IMR-90 (cell line): ENCODE data around the gene CADM2. TPM values are rescaled to one million over a fixed set of nuclear protein-coding genes. Genes with fewer than 3 reads are reported as not detected.

ENCODE experiments used
- ATAC-seq: fragments of 200-7000 bp; cut with Tn5 transposase; 2 replicates; pipeline ENCODE4 v1.9.1; 2020; ENCODE audit warnings: low read depth, mild to moderate bottlenecking, moderate library complexity
- BruUV-seq: library from RNA; stranded (reverse); fragments of 400-500 nt; replicated peaks from 2 replicates; lab custom pipeline; 2021; lab: Mats Ljungman, UMichigan
- CTCF ChIA-PET: fragments of 300-600 bp; formaldehyde crosslinking; extraction: SDS; loops from one replicate; lab custom pipeline; 2021; ENCODE audit warnings: antibody characterized with exemption; lab: Yijun Ruan, JAX
- POLR2A ChIA-PET: fragments of 300-600 bp; sonication (Branson Sonifier 250); formaldehyde crosslinking; loops from one replicate; lab custom pipeline; 2022; ENCODE audit warnings: antibody characterized with exemption; ENCODE audit not compliant: unreplicated experiment; lab: Charles Lee
- DNase-seq: peaks from one replicate; pipeline ENCODE4 v3.0.0; 2013
- H2AFZ ChIP-seq: replicated peaks from 2 replicates; pipeline ENCODE3; 2013; ENCODE audit warnings: low read length, mild to moderate bottlenecking; ENCODE audit not compliant: poor library complexity
- H2AK5ac ChIP-seq: 2 replicates; pipeline ENCODE4 v1.6.1; 2013; ENCODE audit warnings: low read depth, low read length, inconsistent platforms
- H2AK9ac ChIP-seq: replicated peaks from 2 replicates; pipeline ENCODE3; 2013; ENCODE audit warnings: mild to moderate bottlenecking, low read depth, low read length, moderate library complexity; ENCODE audit not compliant: poor library complexity
- H2BK120ac ChIP-seq: 2 replicates; pipeline ENCODE4 v1.6.1; 2013; ENCODE audit warnings: low read depth, low read length, inconsistent platforms
- H2BK15ac ChIP-seq: 3 replicates; pipeline ENCODE4 v1.6.1; 2013; ENCODE audit warnings: low read depth, low read length, inconsistent platforms
- H2BK20ac ChIP-seq: 2 replicates; pipeline ENCODE4 v1.6.1; 2013; ENCODE audit warnings: low read depth, mild to moderate bottlenecking, inconsistent platforms, low read length, moderate library complexity
- H2BK5ac ChIP-seq: 2 replicates; pipeline ENCODE4 v1.6.1; 2013; ENCODE audit warnings: mild to moderate bottlenecking, low read depth, low read length, inconsistent platforms; ENCODE audit not compliant: poor library complexity, severe bottlenecking
- H3K14ac ChIP-seq: replicated peaks from 2 replicates; pipeline ENCODE4 v1.6.1; 2013; ENCODE audit warnings: low read depth, low read length, inconsistent platforms
- H3K18ac ChIP-seq: 2 replicates; pipeline ENCODE4 v1.6.1; 2013; ENCODE audit warnings: low read depth, low read length, control low read depth
- H3K23ac ChIP-seq: 2 replicates; pipeline ENCODE4 v1.6.1; 2013; ENCODE audit warnings: low read depth, low read length, inconsistent platforms
- H3K27ac ChIP-seq: 2 replicates; pipeline ENCODE4 v1.5.1; 2013; ENCODE audit warnings: mild to moderate bottlenecking, control low read depth, low read length; ENCODE audit not compliant: insufficient read depth
- H3K27me3 ChIP-seq: 2 replicates; pipeline ENCODE4 v1.6.1; 2013; ENCODE audit warnings: low read length; ENCODE audit not compliant: control insufficient read depth, insufficient read depth
- H3K36me3 ChIP-seq: 2 replicates; pipeline ENCODE4 v1.6.1; 2013; ENCODE audit warnings: low read length, mixed read lengths; ENCODE audit not compliant: control insufficient read depth, insufficient read depth
- H3K4ac ChIP-seq: 2 replicates; pipeline ENCODE4 v1.6.1; 2013; ENCODE audit warnings: low read depth, low read length, inconsistent platforms
- H3K4me1 ChIP-seq: 2 replicates; pipeline ENCODE4 v1.6.1; 2013; ENCODE audit warnings: low read length, mixed read lengths; ENCODE audit not compliant: control insufficient read depth, insufficient read depth
- H3K4me2 ChIP-seq: 2 replicates; pipeline ENCODE4 v1.6.1; 2013; ENCODE audit warnings: low read depth, mild to moderate bottlenecking, control low read depth, low read length, moderate library complexity
- H3K4me3 ChIP-seq: 2 replicates; pipeline ENCODE4 v1.5.1; 2013; ENCODE audit warnings: low read depth, mild to moderate bottlenecking, control low read depth, low read length, moderate library complexity; ENCODE audit not compliant: insufficient read depth
- H3K56ac ChIP-seq: 2 replicates; pipeline ENCODE4 v1.6.1; 2013; ENCODE audit warnings: low read length, inconsistent platforms; ENCODE audit not compliant: insufficient read depth; ENCODE audit errors: extremely low read depth
- H3K79me1 ChIP-seq, 2 experiments: 2 replicates each; pipeline ENCODE4 v1.6.1; 2013; ENCODE audit warnings: low read length in 2 of 2, inconsistent platforms in 1 of 2, low read depth in 1 of 2
- H3K9ac ChIP-seq: 2 replicates; pipeline ENCODE4 v1.6.1; 2013; ENCODE audit warnings: low read depth, low read length, control low read depth
- H3K9me1 ChIP-seq: 2 replicates; pipeline ENCODE4 v1.6.1; 2013; ENCODE audit warnings: low read length, inconsistent platforms; ENCODE audit not compliant: insufficient read depth
- H3K9me3 ChIP-seq: 2 replicates; pipeline ENCODE4 v1.6.1; 2013; ENCODE audit warnings: low read length; ENCODE audit not compliant: control insufficient read depth, insufficient read depth
- H4K20me1 ChIP-seq: 2 replicates; pipeline ENCODE4 v1.6.1; 2013; ENCODE audit warnings: low read length, inconsistent platforms; ENCODE audit not compliant: insufficient read depth
- H4K5ac ChIP-seq: 2 replicates; pipeline ENCODE4 v1.6.1; 2013; ENCODE audit warnings: mild to moderate bottlenecking, low read depth, low read length, control low read depth
- H4K8ac ChIP-seq, 2 experiments: 2 replicates each; pipeline ENCODE4 v1.6.1; 2013; ENCODE audit warnings: low read depth in 2 of 2, low read length in 2 of 2, control low read depth in 1 of 2, inconsistent platforms in 1 of 2
- H4K91ac ChIP-seq: 2 replicates; pipeline ENCODE4 v1.6.1; 2013; ENCODE audit warnings: low read depth, low read length, inconsistent platforms; ENCODE audit not compliant: insufficient read depth
- RAD21 ChIP-seq: IDR thresholded peaks from 2 replicates; pipeline ENCODE4 v1.6.1; 2012; ENCODE audit warnings: low read length, improper control_type of control experiment
- WGBS, 2 experiments: methylation state at CpG; one replicate each; pipeline versions ENCODE4 v1.1.5 to v1.1.7; 2013; ENCODE audit warnings: missing lambda C conversion rate in 2 of 2; ENCODE audit not compliant: insufficient read length in 1 of 2; ENCODE audit errors: extremely low coverage in 2 of 2; 5-methylcytosine and 5-hydroxymethylcytosine counted together
- dilution Hi-C: fragments of 300-500 bp; cut with HindIII; formaldehyde crosslinking; loops from one replicate; pipeline ENCODE4 v1.14.3; 2018; ENCODE audit warnings: low sequenced_read_pairs; ENCODE audit not compliant: unreplicated experiment
- in situ Hi-C: fragments of 300-500 bp; cut with MboI; formaldehyde crosslinking; loops from 3 replicates; pipeline ENCODE4 v1.14.3; 2019; ENCODE audit warnings: low sequenced_read_pairs, inconsistent platforms, mixed read lengths
- intact Hi-C: fragments of 100-400 bp; cut with micrococcal nuclease; formaldehyde crosslinking; loops from 2 replicates; pipeline ENCODE4 v1.10.0; 2022
- polyA plus RNA-seq, 3 experiments: library from polyadenylated mRNA; depleted of rRNA; stranded (reverse); fragments of >200 nt; gene quantifications; 2 replicates each; pipeline ENCODE4 v1.2.3, GENCODE V29; 2012; ENCODE audit warnings: low replicate concordance in 1 of 3
- total RNA-seq: library from RNA; depleted of rRNA; stranded (reverse); fragments of >200 nt; gene quantifications from 2 replicates; pipeline ENCODE4 v1.2.3, GENCODE V29; 2012
- TF ChIP-seq, protein P1 (sequence below): conservative IDR thresholded peaks from 2 replicates; pipeline ENCODE4 v1.5.1; 2012; ENCODE audit warnings: mild to moderate bottlenecking, low read depth, low read length, improper control_type of control experiment

CADM2 gene
- total and polyA plus RNA-seq, 2 of the 4 experiments (the other 2 are of a cell fraction): not detected

DNA sequence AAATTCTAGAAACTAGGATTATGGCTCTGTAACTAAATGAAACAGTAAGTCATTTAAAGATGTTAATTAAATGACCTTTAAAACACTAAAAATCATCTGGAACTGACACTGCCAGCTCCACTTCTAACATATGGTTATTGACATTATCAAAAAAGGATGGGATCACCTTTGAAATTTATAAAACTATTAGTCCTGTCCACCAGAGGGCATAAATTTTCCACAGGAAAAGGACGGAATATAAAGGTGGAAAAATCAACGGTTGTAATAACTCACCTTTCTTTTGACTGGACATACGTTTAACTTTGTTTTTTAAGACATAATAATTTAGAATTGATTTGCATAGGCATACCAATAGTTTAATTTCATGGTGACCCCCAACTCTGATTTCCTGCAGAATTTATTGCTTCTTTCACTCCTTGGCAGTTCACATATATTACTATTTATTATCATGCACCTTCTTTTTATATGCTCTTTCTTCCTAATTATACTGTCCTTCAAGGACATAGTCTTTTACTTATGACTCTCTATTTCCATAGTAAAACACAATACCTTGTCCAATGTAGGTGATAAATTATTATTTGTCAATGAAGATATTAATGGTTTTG, 345.7 kb downstream of the CADM2 start:
- H3K14ac ChIP-seq: no peak overlapping the region
- no peaks in the 10 kb centered on the region for H3K9me3 ChIP-seq
- dilution Hi-C loops: no loop called here
- H3K56ac ChIP-seq: no peak overlapping the region
- H4K20me1 ChIP-seq: no peaks in the 10 kb centered on the region
- no peaks in the 10 kb centered on the region for H3K79me1 ChIP-seq
- no peak overlapping the region for H2BK5ac ChIP-seq
- H2BK15ac ChIP-seq: no peak overlapping the region
- ChIA-PET POLR2A (no interaction called here), CTCF (no interaction called here)
- H4K5ac ChIP-seq: no peak overlapping the region
- no peaks in the 10 kb centered on the region for H3K36me3 ChIP-seq
- intact Hi-C loops: loop anchor here (5.0 kb wide), 1 partner anchor 263 kb away; no protein-coding TSS in a partner anchor
- no peak overlapping the region for H3K4me2 ChIP-seq
- no peak for DNase-seq
- H4K8ac ChIP-seq: no peak overlapping the region
- no peak overlapping the region for H2BK20ac ChIP-seq
- H3K4me3 ChIP-seq: no peak overlapping the region
- TF ChIP-seq, protein P1, sequence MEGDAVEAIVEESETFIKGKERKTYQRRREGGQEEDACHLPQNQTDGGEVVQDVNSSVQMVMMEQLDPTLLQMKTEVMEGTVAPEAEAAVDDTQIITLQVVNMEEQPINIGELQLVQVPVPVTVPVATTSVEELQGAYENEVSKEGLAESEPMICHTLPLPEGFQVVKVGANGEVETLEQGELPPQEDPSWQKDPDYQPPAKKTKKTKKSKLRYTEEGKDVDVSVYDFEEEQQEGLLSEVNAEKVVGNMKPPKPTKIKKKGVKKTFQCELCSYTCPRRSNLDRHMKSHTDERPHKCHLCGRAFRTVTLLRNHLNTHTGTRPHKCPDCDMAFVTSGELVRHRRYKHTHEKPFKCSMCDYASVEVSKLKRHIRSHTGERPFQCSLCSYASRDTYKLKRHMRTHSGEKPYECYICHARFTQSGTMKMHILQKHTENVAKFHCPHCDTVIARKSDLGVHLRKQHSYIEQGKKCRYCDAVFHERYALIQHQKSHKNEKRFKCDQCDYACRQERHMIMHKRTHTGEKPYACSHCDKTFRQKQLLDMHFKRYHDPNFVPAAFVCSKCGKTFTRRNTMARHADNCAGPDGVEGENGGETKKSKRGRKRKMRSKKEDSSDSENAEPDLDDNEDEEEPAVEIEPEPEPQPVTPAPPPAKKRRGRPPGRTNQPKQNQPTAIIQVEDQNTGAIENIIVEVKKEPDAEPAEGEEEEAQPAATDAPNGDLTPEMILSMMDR: peak; percentile 35; the same call in 1 of the 2 replicates
- no peak for TF ChIP-seq RAD21
- H3K27me3 ChIP-seq: no peaks in the 10 kb centered on the region
- H3K23ac ChIP-seq: no peak overlapping the region
- no peak overlapping the region for H3K9ac ChIP-seq
- no peak overlapping the region for H4K91ac ChIP-seq
- H2AK9ac ChIP-seq: no peak overlapping the region
- no peaks in the 10 kb centered on the region for H3K9me1 ChIP-seq
- H3K4me1 ChIP-seq: no peaks in the 10 kb centered on the region
- H2AK5ac ChIP-seq: no peak overlapping the region
- no peak for ATAC-seq
- no peak overlapping the region for H2AFZ ChIP-seq
- WGBS, 2 experiments: no CpG with 5 or more reads among the region's 3 CpGs
- BruUV-seq: no TSS peak
- no peak overlapping the region for H3K4ac ChIP-seq
- no peak overlapping the region for H3K18ac ChIP-seq
- H2BK120ac ChIP-seq: no peak overlapping the region
- H3K27ac ChIP-seq: no peak overlapping the region
- in situ Hi-C loops: no loop called here
